Neural progenitor cell (in vitro differentiated cells): Measurements from ENCODE around the gene ADRB2. TPM values are rescaled to one million over a fixed set of nuclear protein-coding genes. Genes with fewer than 3 reads are reported as not detected.

ENCODE experiments used
- DNase-seq: peaks from one replicate; pipeline ENCODE4 v3.0.0-alpha.2; 2016; ENCODE audit warnings: low spot score
- H2AFZ ChIP-seq: fragments of 200-600 bp; sonication (generic); replicated peaks from 2 replicates; pipeline ENCODE4 v1.6.1; 2016; ENCODE audit warnings: antibody characterized with exemption
- H3F3A ChIP-seq: fragments of 200-600 bp; sonication (generic); 2 replicates; pipeline ENCODE4 v1.6.1; 2016; ENCODE audit warnings: antibody characterized with exemption, low read depth
- H3K27ac ChIP-seq: fragments of 200-600 bp; sonication (generic); 2 replicates; pipeline ENCODE4 v1.5.1; 2016; ENCODE audit warnings: mild to moderate bottlenecking
- H3K27me3 ChIP-seq: fragments of 200-600 bp; sonication (generic); 2 replicates; pipeline ENCODE4 v1.6.1; 2016; ENCODE audit warnings: mild to moderate bottlenecking, moderate library complexity
- H3K36me3 ChIP-seq: fragments of 200-600 bp; sonication (generic); 2 replicates; pipeline ENCODE4 v1.5.1; 2016
- H3K4me1 ChIP-seq: fragments of 200-600 bp; sonication (generic); 2 replicates; pipeline ENCODE4 v1.6.1; 2016; ENCODE audit warnings: mixed run types
- H3K4me2 ChIP-seq: fragments of 200-600 bp; sonication (generic); 2 replicates; pipeline ENCODE4 v1.6.1; 2016
- H3K4me3 ChIP-seq: fragments of 200-600 bp; sonication (generic); 2 replicates; pipeline ENCODE4 v1.5.1; 2016
- H3K79me2 ChIP-seq: fragments of 200-600 bp; sonication (generic); 2 replicates; pipeline ENCODE4 v1.6.1; 2016; ENCODE audit warnings: low read depth
- H3K9ac ChIP-seq: fragments of 200-600 bp; sonication (generic); 2 replicates; pipeline ENCODE4 v1.6.1; 2016
- H3K9me3 ChIP-seq: fragments of 200-600 bp; sonication (generic); 2 replicates; pipeline ENCODE4 v1.5.1; 2016; ENCODE audit warnings: low read depth
- H4K20me1 ChIP-seq: fragments of 200-600 bp; sonication (generic); 2 replicates; pipeline ENCODE4 v1.6.1; 2016; ENCODE audit warnings: low read depth
- H3K27ac Mint-ChIP-seq: 3 replicates; pipeline ENCODE4 v1.8.0; 2021; ENCODE audit warnings: mixed read lengths
- H3K27me3 Mint-ChIP-seq: 2 replicates; pipeline ENCODE4 v1.8.0; 2022; ENCODE audit warnings: low read depth, mild to moderate bottlenecking, inconsistent platforms, moderate library complexity, mixed read lengths; ENCODE audit not compliant: insufficient read depth
- H3K36me3 Mint-ChIP-seq: 3 replicates; pipeline ENCODE4 v1.8.0; 2021; ENCODE audit warnings: mixed read lengths
- H3K4me1 Mint-ChIP-seq: 3 replicates; pipeline ENCODE4 v1.8.0; 2021; ENCODE audit warnings: mixed read lengths
- H3K4me3 Mint-ChIP-seq: 3 replicates; pipeline ENCODE4 v1.8.0; 2021; ENCODE audit warnings: mild to moderate bottlenecking, moderate library complexity, mixed read lengths
- H3K9me3 Mint-ChIP-seq: 3 replicates; pipeline ENCODE4 v1.8.0; 2020; ENCODE audit warnings: mixed read lengths
- CTCF ChIP-seq: fragments of 200-600 bp; sonication (generic); IDR thresholded peaks from 2 replicates; pipeline ENCODE4 v1.5.1; 2017; ENCODE audit warnings: antibody characterized with exemption, mild to moderate bottlenecking
- EZH2 ChIP-seq: fragments of 200-600 bp; sonication (generic); IDR thresholded peaks from 2 replicates; pipeline ENCODE4 v1.6.1; 2017; ENCODE audit warnings: antibody characterized with exemption, mild to moderate bottlenecking, moderate library complexity
- EZH2phosphoT487 ChIP-seq: fragments of 200-600 bp; sonication (generic); IDR thresholded peaks from 2 replicates; pipeline ENCODE4 v1.6.1; 2017; ENCODE audit warnings: antibody characterized with exemption
- total RNA-seq: library from RNA; depleted of rRNA; stranded (reverse); fragments of >200 nt; gene quantifications from 2 replicates; pipeline ENCODE4 v1.2.3, GENCODE V29; 2015; ENCODE audit warnings: low replicate concordance

ADRB2 gene
- total RNA-seq, 1 donor from 2014 or later: 0.32 TPM

DNA sequence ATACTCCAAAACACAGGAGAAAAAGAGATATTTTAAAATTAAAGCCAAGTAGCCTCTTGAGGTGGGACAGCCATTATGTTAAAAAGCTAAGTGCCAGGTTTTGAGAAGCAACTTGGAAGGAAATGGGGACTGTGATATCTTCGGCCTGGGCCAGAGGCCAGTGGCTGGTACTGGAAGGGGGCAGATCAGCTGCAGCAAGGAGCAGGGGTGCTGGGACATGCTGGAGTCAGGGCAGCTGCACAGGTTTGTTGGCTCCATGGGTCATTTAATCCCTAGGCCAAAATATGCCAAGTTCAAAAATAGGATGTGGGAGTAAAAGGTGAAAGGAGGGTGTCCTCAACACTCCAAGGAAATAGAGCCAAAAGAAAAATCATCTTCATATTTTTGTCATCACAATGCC lies 30.0 kb downstream of the ADRB2 start:
- no peaks in the 10 kb centered on the region for H3F3A ChIP-seq
- no peaks in the 10 kb centered on the region for H3K36me3 Mint-ChIP-seq
- TF ChIP-seq EZH2phosphoT487: no peak
- TF ChIP-seq EZH2: no peak
- no peak for TF ChIP-seq CTCF
- H3K4me2 ChIP-seq: no peak overlapping the region
- peaks cover 10% of the 10 kb centered on the region for H3K4me1 Mint-ChIP-seq
- H3K9me3 ChIP-seq: no peaks in the 10 kb centered on the region
- no peak overlapping the region for H3K4me3 Mint-ChIP-seq
- H2AFZ ChIP-seq: no peak overlapping the region
- H3K27ac Mint-ChIP-seq: no peak overlapping the region
- peaks cover 2% of the 10 kb centered on the region for H3K27me3 Mint-ChIP-seq
- no peak overlapping the region for H3K9ac ChIP-seq
- no peak overlapping the region for H3K4me3 ChIP-seq
- no peak for DNase-seq
- H3K79me2 ChIP-seq: no peaks in the 10 kb centered on the region
- no peaks in the 10 kb centered on the region for H3K27me3 ChIP-seq
- H3K4me1 ChIP-seq: peaks cover 15% of the 10 kb centered on the region
- H3K27ac ChIP-seq: no peak overlapping the region
- H3K36me3 ChIP-seq: no peaks in the 10 kb centered on the region
- H3K9me3 Mint-ChIP-seq: no peaks in the 10 kb centered on the region
- H4K20me1 ChIP-seq: no peaks in the 10 kb centered on the region

- Histone ChIP-seq H2AFZ (no peak overlapping the region), H3K4me2 (no peak overlapping the region), H3K27me3 (no peaks in the 10 kb centered on the region), H3F3A (no peaks in the 10 kb centered on the region), H4K20me1 (no peaks in the 10 kb centered on the region), H3K4me1 (peaks cover 15% of the 10 kb centered on the region), H3K4me3 (no peak overlapping the region), H3K9ac (no peak overlapping the region), H3K36me3 (no peaks in the 10 kb centered on the region), H3K79me2 (no peaks in the 10 kb centered on the region), H3K9me3 (no peaks in the 10 kb centered on the region), H3K27ac (no peak overlapping the region)
- no peaks in the 10 kb centered on the region for H3K36me3 Mint-ChIP-seq
- no peak for DNase-seq
- no peak overlapping the region for H3K27ac Mint-ChIP-seq
- TF ChIP-seq EZH2 (no peak), CTCF (no peak), EZH2phosphoT487 (no peak)
- H3K9me3 Mint-ChIP-seq: no peaks in the 10 kb centered on the region
- peaks cover 10% of the 10 kb centered on the region for H3K4me1 Mint-ChIP-seq
- no peak overlapping the region for H3K4me3 Mint-ChIP-seq
- peaks cover 2% of the 10 kb centered on the region for H3K27me3 Mint-ChIP-seq
Measured at GRCh38 chr5:148857474-148857873, 31.1 kb downstream of the ADRB2 start.

DNA sequence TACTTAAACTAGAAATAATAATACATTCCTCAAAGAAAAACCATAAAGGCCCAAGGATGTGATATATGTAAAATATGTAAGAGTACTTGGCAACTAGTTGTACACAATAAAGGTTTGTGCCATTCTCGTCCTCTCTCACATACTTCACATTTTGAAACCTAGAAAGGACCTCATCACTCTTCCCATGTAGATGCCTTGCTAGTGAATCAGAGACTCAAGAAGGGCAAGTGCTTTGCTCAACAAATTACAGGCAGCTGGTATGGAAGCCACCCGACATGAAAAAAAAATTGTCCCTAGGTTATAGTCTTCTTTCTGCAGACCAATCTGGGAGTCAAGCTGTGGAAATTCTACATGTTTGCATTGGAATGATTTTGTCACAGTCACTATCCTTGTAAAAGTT lies 31.7 kb downstream of the ADRB2 start:
- TF ChIP-seq CTCF (no peak), EZH2 (no peak), EZH2phosphoT487 (no peak)
- no peaks in the 10 kb centered on the region for H3K9me3 ChIP-seq
- H3K27me3 ChIP-seq: no peaks in the 10 kb centered on the region
- no peaks in the 10 kb centered on the region for H3K36me3 Mint-ChIP-seq
- no peak overlapping the region for H2AFZ ChIP-seq
- H3K36me3 ChIP-seq: no peaks in the 10 kb centered on the region
- no peak for DNase-seq
- H3K4me3 Mint-ChIP-seq: no peak overlapping the region
- H3F3A ChIP-seq: no peaks in the 10 kb centered on the region
- peaks cover 10% of the 10 kb centered on the region for H3K4me1 Mint-ChIP-seq
- H3K4me1 ChIP-seq: peaks cover 15% of the 10 kb centered on the region
- H4K20me1 ChIP-seq: no peaks in the 10 kb centered on the region
- no peak overlapping the region for H3K4me3 ChIP-seq
- no peaks in the 10 kb centered on the region for H3K9me3 Mint-ChIP-seq
- no peak overlapping the region for H3K27ac ChIP-seq
- H3K79me2 ChIP-seq: no peaks in the 10 kb centered on the region
- no peak overlapping the region for H3K4me2 ChIP-seq
- H3K9ac ChIP-seq: no peak overlapping the region
- peaks cover 2% of the 10 kb centered on the region for H3K27me3 Mint-ChIP-seq
- H3K27ac Mint-ChIP-seq: peak overlapping the region; percentile 39

DNA sequence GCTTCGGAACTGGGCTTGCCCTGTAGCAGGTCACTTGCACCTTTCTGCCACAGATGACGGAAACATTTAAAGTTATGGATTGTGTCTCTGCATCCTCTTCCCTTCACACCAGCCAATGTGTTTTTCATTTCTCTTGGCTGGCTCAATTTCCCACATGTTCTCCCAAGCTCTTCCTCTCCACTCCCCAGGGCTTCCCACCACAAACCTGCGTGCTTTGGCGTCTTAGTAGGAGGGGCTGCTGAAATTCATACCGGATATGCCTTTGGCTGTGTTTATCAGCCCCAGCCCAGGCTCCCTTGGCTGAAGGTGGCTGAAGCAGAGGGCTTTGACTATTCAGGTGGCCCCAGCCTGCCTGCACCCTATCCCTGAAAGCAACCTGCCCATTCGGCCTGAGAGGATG lies 32.1 kb downstream of the ADRB2 start:
- no peaks in the 10 kb centered on the region for H3K79me2 ChIP-seq
- H2AFZ ChIP-seq: peak overlapping the region; percentile 17
- H3K4me3 ChIP-seq: no peak overlapping the region
- H3K9ac ChIP-seq: no peak overlapping the region
- peaks cover 15% of the 10 kb centered on the region for H3K4me1 ChIP-seq
- H3K27ac Mint-ChIP-seq: no peak overlapping the region
- no peaks in the 10 kb centered on the region for H4K20me1 ChIP-seq
- H3K9me3 ChIP-seq: no peaks in the 10 kb centered on the region
- DNase-seq: no peak
- no peak overlapping the region for H3K4me3 Mint-ChIP-seq
- H3K27ac ChIP-seq: no peak overlapping the region
- H3K4me2 ChIP-seq: no peak overlapping the region
- no peaks in the 10 kb centered on the region for H3F3A ChIP-seq
- no peaks in the 10 kb centered on the region for H3K36me3 Mint-ChIP-seq
- H3K9me3 Mint-ChIP-seq: no peaks in the 10 kb centered on the region
- H3K27me3 Mint-ChIP-seq: peaks cover 2% of the 10 kb centered on the region
- H3K27me3 ChIP-seq: no peaks in the 10 kb centered on the region
- no peaks in the 10 kb centered on the region for H3K36me3 ChIP-seq
- no peak for TF ChIP-seq EZH2
- TF ChIP-seq CTCF: no peak
- no peak for TF ChIP-seq EZH2phosphoT487
- H3K4me1 Mint-ChIP-seq: peaks cover 10% of the 10 kb centered on the region
